Endothelial cell (in vitro differentiated cells): ENCODE data around the gene ADAMTSL5. TPM values are rescaled to one million over a fixed set of nuclear protein-coding genes. Genes with fewer than 3 reads are reported as not detected.

Experiments used
- DNase-seq: peaks from one replicate; pipeline ENCODE4 v3.0.0; 2021; ENCODE audit warnings: low spot score
- H3K27ac Mint-ChIP-seq: one replicate; pipeline ENCODE4 v1.8.0; 2021; ENCODE audit warnings: mixed read lengths, inconsistent platforms; ENCODE audit not compliant: unreplicated experiment
- H3K27me3 Mint-ChIP-seq: one replicate; pipeline ENCODE4 v1.8.0; 2021; ENCODE audit warnings: mild to moderate bottlenecking, moderate library complexity, mixed read lengths, inconsistent platforms; ENCODE audit not compliant: unreplicated experiment
- H3K36me3 Mint-ChIP-seq: one replicate; pipeline ENCODE4 v1.8.0; 2021; ENCODE audit warnings: mild to moderate bottlenecking, low read depth, mixed read lengths, inconsistent platforms; ENCODE audit not compliant: unreplicated experiment
- H3K4me1 Mint-ChIP-seq: one replicate; pipeline ENCODE4 v1.8.0; 2021; ENCODE audit warnings: mild to moderate bottlenecking, mixed read lengths, inconsistent platforms; ENCODE audit not compliant: unreplicated experiment
- H3K4me3 Mint-ChIP-seq: one replicate; pipeline ENCODE4 v1.8.0; 2021; ENCODE audit warnings: mild to moderate bottlenecking, mixed read lengths, inconsistent platforms; ENCODE audit not compliant: unreplicated experiment
- H3K9me3 Mint-ChIP-seq: one replicate; pipeline ENCODE4 v1.8.0; 2021; ENCODE audit warnings: mixed read lengths, inconsistent platforms; ENCODE audit not compliant: unreplicated experiment
- long read RNA-seq: library from polyadenylated mRNA; unstranded; transcript quantifications from one replicate; pipeline ENCODE4 v2.0.0, GENCODE V29; 2020; ENCODE audit not compliant: unreplicated experiment
- total RNA-seq: library from RNA; stranded (reverse); fragmentation: NEBNext Ultra II Directional; extraction: Animal tissue kit (Norgen Biotek cat#: 25700); gene quantifications from one replicate; pipeline ENCODE4 v1.2.1, GENCODE V29; 2021; ENCODE audit not compliant: unreplicated experiment
- TF ChIP-seq, protein P1 (sequence below): fragments of 200-600 bp; sonication (generic); IDR thresholded peaks from one replicate; pipeline ENCODE4 v1.5.0; 2021; ENCODE audit warnings: antibody characterized with exemption; ENCODE audit not compliant: unreplicated experiment

The ADAMTSL5 gene, protein sequence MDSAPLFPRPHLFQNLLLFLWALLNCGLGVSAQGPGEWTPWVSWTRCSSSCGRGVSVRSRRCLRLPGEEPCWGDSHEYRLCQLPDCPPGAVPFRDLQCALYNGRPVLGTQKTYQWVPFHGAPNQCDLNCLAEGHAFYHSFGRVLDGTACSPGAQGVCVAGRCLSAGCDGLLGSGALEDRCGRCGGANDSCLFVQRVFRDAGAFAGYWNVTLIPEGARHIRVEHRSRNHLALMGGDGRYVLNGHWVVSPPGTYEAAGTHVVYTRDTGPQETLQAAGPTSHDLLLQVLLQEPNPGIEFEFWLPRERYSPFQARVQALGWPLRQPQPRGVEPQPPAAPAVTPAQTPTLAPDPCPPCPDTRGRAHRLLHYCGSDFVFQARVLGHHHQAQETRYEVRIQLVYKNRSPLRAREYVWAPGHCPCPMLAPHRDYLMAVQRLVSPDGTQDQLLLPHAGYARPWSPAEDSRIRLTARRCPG
- 0.18 TPM for total RNA-seq
- long read RNA-seq = 0 reads

DNA sequence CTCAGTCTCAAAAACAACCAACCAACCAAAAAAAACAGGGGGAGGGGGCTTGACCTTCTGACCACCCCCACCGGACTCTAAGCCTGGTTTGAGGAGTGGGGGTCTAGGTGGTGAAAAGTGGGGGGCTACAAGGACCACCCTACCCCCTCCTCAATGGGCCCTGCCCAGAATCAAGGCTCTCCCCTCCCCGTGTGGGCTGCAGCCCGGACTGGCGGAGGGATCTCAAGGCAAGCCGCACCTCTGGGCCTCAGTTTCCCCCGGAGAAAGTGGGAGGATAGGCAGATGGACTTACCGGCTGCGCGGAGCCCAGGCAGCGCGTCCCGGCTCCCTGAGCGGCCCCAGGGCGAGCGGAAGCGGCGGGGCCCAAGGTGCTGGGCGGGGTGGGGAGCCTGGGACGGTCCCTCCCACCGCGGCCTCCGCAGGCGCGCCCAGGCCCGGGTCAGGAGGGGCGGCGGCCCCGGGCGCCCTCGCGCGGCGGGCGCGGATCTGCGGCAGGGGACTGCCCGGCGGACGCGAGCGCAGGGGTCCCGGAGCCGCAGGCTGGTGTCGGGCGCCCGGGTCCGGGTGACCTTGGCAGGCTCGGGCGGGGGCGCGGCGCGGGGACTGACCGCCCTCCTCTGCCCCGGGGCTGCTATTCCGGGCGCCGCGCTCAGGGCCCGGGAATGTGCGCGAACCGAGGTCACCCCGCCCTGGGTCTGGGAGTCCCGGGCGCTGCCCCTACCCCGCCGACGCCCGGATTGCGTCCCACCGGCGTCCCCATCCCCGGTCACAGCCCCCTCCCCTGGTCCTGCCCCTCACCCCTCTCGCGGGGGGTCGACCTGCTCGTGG, at the start of gene ADAMTSL5:
ADAMTSL5 (minus strand) TSS at position 349 of the 828 bp plus-strand sequence. CDS start 2,076 bp downstream, outside the sequence.
- TF ChIP-seq, protein P1, sequence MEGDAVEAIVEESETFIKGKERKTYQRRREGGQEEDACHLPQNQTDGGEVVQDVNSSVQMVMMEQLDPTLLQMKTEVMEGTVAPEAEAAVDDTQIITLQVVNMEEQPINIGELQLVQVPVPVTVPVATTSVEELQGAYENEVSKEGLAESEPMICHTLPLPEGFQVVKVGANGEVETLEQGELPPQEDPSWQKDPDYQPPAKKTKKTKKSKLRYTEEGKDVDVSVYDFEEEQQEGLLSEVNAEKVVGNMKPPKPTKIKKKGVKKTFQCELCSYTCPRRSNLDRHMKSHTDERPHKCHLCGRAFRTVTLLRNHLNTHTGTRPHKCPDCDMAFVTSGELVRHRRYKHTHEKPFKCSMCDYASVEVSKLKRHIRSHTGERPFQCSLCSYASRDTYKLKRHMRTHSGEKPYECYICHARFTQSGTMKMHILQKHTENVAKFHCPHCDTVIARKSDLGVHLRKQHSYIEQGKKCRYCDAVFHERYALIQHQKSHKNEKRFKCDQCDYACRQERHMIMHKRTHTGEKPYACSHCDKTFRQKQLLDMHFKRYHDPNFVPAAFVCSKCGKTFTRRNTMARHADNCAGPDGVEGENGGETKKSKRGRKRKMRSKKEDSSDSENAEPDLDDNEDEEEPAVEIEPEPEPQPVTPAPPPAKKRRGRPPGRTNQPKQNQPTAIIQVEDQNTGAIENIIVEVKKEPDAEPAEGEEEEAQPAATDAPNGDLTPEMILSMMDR = no peak
- no peak within 1 kb of the TSS for H3K4me3 Mint-ChIP-seq
- no peak for DNase-seq
- H3K36me3 Mint-ChIP-seq = no peaks in the 10 kb centered on the region
- H3K27me3 Mint-ChIP-seq = peaks cover 6% of the 10 kb centered on the region
- H3K27ac Mint-ChIP-seq = no peak within 1 kb of the TSS
- H3K4me1 Mint-ChIP-seq = peaks cover 5% of the 10 kb centered on the region
- no peaks in the 10 kb centered on the region for H3K9me3 Mint-ChIP-seq

- no peak for DNase-seq
- H3K4me1 Mint-ChIP-seq = peaks cover 7% of the 10 kb centered on the region
- no peak overlapping the region for H3K27ac Mint-ChIP-seq
- no peaks in the 10 kb centered on the region for H3K9me3 Mint-ChIP-seq
- H3K27me3 Mint-ChIP-seq = peaks cover 20% of the 10 kb centered on the region
- no peaks in the 10 kb centered on the region for H3K36me3 Mint-ChIP-seq
- TF ChIP-seq, protein P1 = no peak
- H3K4me3 Mint-ChIP-seq = no peak overlapping the region
Measured at GRCh38 chr19:1561236-1561842, 48.5 kb upstream of the ADAMTSL5 start.

- Mint-ChIP-seq H3K4me1 (peaks cover 6% of the 10 kb centered on the region), H3K27me3 (peaks cover 16% of the 10 kb centered on the region), H3K9me3 (no peaks in the 10 kb centered on the region), H3K4me3 (no peak overlapping the region), H3K27ac (no peak overlapping the region), H3K36me3 (no peaks in the 10 kb centered on the region)
- TF ChIP-seq, protein P1 = no peak
- DNase-seq = no peak
Measured at GRCh38 chr19:1560286-1560882, 47.6 kb upstream of the ADAMTSL5 start.

GRCh38 chr19:1558552-1558951, 45.7 kb upstream of the ADAMTSL5 start:
- Mint-ChIP-seq H3K36me3 (no peaks in the 10 kb centered on the region), H3K27ac (no peak overlapping the region), H3K4me1 (no peaks in the 10 kb centered on the region), H3K4me3 (no peak overlapping the region), H3K9me3 (no peaks in the 10 kb centered on the region), H3K27me3 (peaks cover 9% of the 10 kb centered on the region)
- TF ChIP-seq, protein P1 = no peak
- no peak for DNase-seq
